H9 (cell line): Measurements from ENCODE around the gene TNIK. TPM values are rescaled to one million over a fixed set of nuclear protein-coding genes. Genes with fewer than 3 reads are reported as not detected.

Experiments used
- DNase-seq: peaks from one replicate; pipeline ENCODE4 v3.0.0-alpha.2; 2017
- H2AFZ ChIP-seq: one replicate; pipeline ENCODE4 v1.6.1; 2013; ENCODE audit warnings: mild to moderate bottlenecking, low read length, control low read depth, moderate library complexity
- H2AK5ac ChIP-seq: 2 replicates; pipeline ENCODE4 v1.6.1; 2013; ENCODE audit warnings: low read length, control low read depth, mixed read lengths; ENCODE audit not compliant: insufficient read length
- H2BK120ac ChIP-seq: one replicate; pipeline ENCODE4 v1.6.1; 2013; ENCODE audit warnings: low read depth, mild to moderate bottlenecking, low read length, control low read depth, inconsistent platforms; ENCODE audit not compliant: poor library complexity, severe bottlenecking
- H2BK12ac ChIP-seq: 2 replicates; pipeline ENCODE4 v1.6.1; 2013; ENCODE audit warnings: low read length, control low read depth, mixed read lengths, low read depth; ENCODE audit not compliant: insufficient read length
- H2BK15ac ChIP-seq: 2 replicates; pipeline ENCODE4 v1.6.1; 2013; ENCODE audit warnings: low read depth, low read length, control low read depth
- H2BK20ac ChIP-seq: one replicate; pipeline ENCODE4 v1.6.1; 2013; ENCODE audit warnings: low read depth, mild to moderate bottlenecking, low read length, control low read depth, inconsistent platforms; ENCODE audit not compliant: poor library complexity, severe bottlenecking
- H2BK5ac ChIP-seq: 2 replicates; pipeline ENCODE4 v1.6.1; 2013; ENCODE audit warnings: low read length, control low read depth, mixed read lengths; ENCODE audit not compliant: insufficient read length
- H3K14ac ChIP-seq: 2 replicates; pipeline ENCODE4 v1.6.1; 2013; ENCODE audit warnings: low read length, control low read depth; ENCODE audit not compliant: insufficient read depth
- H3K18ac ChIP-seq: 2 replicates; pipeline ENCODE4 v1.6.1; 2013; ENCODE audit warnings: low read depth, mild to moderate bottlenecking, mixed read lengths, low read length, control low read depth; ENCODE audit not compliant: insufficient read length
- H3K23ac ChIP-seq: 2 replicates; pipeline ENCODE4 v1.6.1; 2013; ENCODE audit warnings: low read length, control low read depth, mixed read lengths, low read depth; ENCODE audit not compliant: insufficient read length
- H3K23me2 ChIP-seq: 2 replicates; pipeline ENCODE4 v1.6.1; 2013; ENCODE audit warnings: low read depth, mild to moderate bottlenecking, mixed read lengths, low read length, control low read depth; ENCODE audit not compliant: insufficient read length, poor library complexity, severe bottlenecking
- H3K27ac ChIP-seq: 2 replicates; pipeline ENCODE4 v1.5.1; 2013; ENCODE audit warnings: low read length, control low read depth, mixed read lengths, low read depth; ENCODE audit not compliant: insufficient read length
- H3K27me3 ChIP-seq: 2 replicates; pipeline ENCODE4 v1.6.1; 2013; ENCODE audit warnings: low read length, control low read depth, inconsistent platforms; ENCODE audit not compliant: insufficient read depth
- H3K4ac ChIP-seq: 2 replicates; pipeline ENCODE4 v1.6.1; 2013; ENCODE audit warnings: low read depth, mild to moderate bottlenecking, control low read depth, inconsistent platforms, low read length, moderate library complexity
- H3K4me1 ChIP-seq: 2 replicates; pipeline ENCODE4 v1.6.1; 2013; ENCODE audit warnings: low read length, control low read depth, inconsistent platforms; ENCODE audit not compliant: insufficient read depth
- H3K4me2 ChIP-seq: 2 replicates; pipeline ENCODE4 v1.6.1; 2013; ENCODE audit warnings: low read length, control low read depth, mixed read lengths; ENCODE audit not compliant: insufficient read length, insufficient read depth
- H3K56ac ChIP-seq: 2 replicates; pipeline ENCODE4 v1.6.1; 2013; ENCODE audit warnings: low read depth, mild to moderate bottlenecking, mixed read lengths, low read length, control low read depth; ENCODE audit not compliant: insufficient read length
- H3K79me1 ChIP-seq: 2 replicates; pipeline ENCODE4 v1.6.1; 2013; ENCODE audit warnings: low read depth, mild to moderate bottlenecking, moderate library complexity, low read length, control low read depth, inconsistent platforms; ENCODE audit not compliant: insufficient read depth, poor library complexity, severe bottlenecking
- H3K79me2 ChIP-seq: 2 replicates; pipeline ENCODE4 v1.6.1; 2013; ENCODE audit warnings: low read length, control low read depth, inconsistent platforms; ENCODE audit not compliant: insufficient read depth
- H3K9ac ChIP-seq: 2 replicates; pipeline ENCODE4 v1.6.1; 2013; ENCODE audit warnings: low read length, control low read depth, mixed read lengths; ENCODE audit not compliant: insufficient read length; ENCODE audit errors: extremely low read depth
- H3K9me3 ChIP-seq: one replicate; pipeline ENCODE4 v1.6.1; 2013; ENCODE audit warnings: low read depth, low read length, inconsistent platforms; ENCODE audit not compliant: control insufficient read depth
- H3T11ph ChIP-seq: one replicate; pipeline ENCODE4 v1.6.1; 2013; ENCODE audit warnings: mild to moderate bottlenecking, low read length, control low read depth, inconsistent platforms
- H4K20me1 ChIP-seq: one replicate; pipeline ENCODE4 v1.6.1; 2013; ENCODE audit not compliant: control insufficient read depth, insufficient read length, insufficient read depth
- H4K5ac ChIP-seq: 2 replicates; pipeline ENCODE4 v1.6.1; 2013; ENCODE audit warnings: low read depth, mild to moderate bottlenecking, mixed read lengths, low read length, control low read depth; ENCODE audit not compliant: insufficient read length
- H4K8ac ChIP-seq: replicated peaks from 2 replicates; pipeline ENCODE4 v1.6.1; 2013; ENCODE audit warnings: low read length, control low read depth, mixed read lengths, low read depth; ENCODE audit not compliant: insufficient read length
- H4K91ac ChIP-seq: 2 replicates; pipeline ENCODE4 v1.6.1; 2013; ENCODE audit warnings: low read depth, mild to moderate bottlenecking, moderate library complexity, mixed read lengths, low read length, control low read depth; ENCODE audit not compliant: insufficient read length
- H3K27ac Mint-ChIP-seq, 3 experiments: 2 replicates in 2 of 3; 3 replicates in 1 of 3; pipeline ENCODE4 v1.8.0; 2020 to 2021; ENCODE audit warnings: mixed read lengths in 3 of 3, mild to moderate bottlenecking in 1 of 3, moderate library complexity in 1 of 3
- H3K27me3 Mint-ChIP-seq: 2 replicates; pipeline ENCODE4 v1.8.0; 2021; ENCODE audit warnings: low read depth, mild to moderate bottlenecking, moderate library complexity, mixed read lengths
- H3K36me3 Mint-ChIP-seq, 3 experiments: 2 replicates in 2 of 3; 3 replicates in 1 of 3; pipeline ENCODE4 v1.8.0; 2020 to 2021; ENCODE audit warnings: low read depth in 3 of 3, mixed read lengths in 3 of 3; ENCODE audit not compliant: insufficient read depth in 1 of 3
- H3K4me1 Mint-ChIP-seq, 2 experiments: 2 replicates each; pipeline ENCODE4 v1.8.0; 2020; ENCODE audit warnings: mixed read lengths in 2 of 2
- H3K4me3 Mint-ChIP-seq, 2 experiments: 2 replicates in 1 of 2; 3 replicates in 1 of 2; pipeline ENCODE4 v1.8.0; 2020 to 2021; ENCODE audit warnings: mild to moderate bottlenecking in 2 of 2, mixed read lengths in 2 of 2, moderate library complexity in 1 of 2
- H3K9me3 Mint-ChIP-seq, 2 experiments: 2 replicates in 1 of 2; 3 replicates in 1 of 2; pipeline ENCODE4 v1.8.0; 2020; ENCODE audit warnings: mild to moderate bottlenecking in 2 of 2, mixed read lengths in 2 of 2, moderate library complexity in 1 of 2
- CTCF ChIP-seq: fragments of 200-600 bp; sonication (generic); conservative IDR thresholded peaks from 3 replicates; pipeline ENCODE4 v1.8.0; 2021; ENCODE audit warnings: antibody characterized with exemption, mild to moderate bottlenecking
- WGBS: extraction: QIAGEN DNeasy Blood & Tissue Kit; methylation state at CpG from one replicate; pipeline ENCODE4 v1.1.7; 2013; ENCODE audit warnings: missing lambda C conversion rate, low lambda C conversion rate, mixed read lengths; ENCODE audit not compliant: insufficient read length; ENCODE audit errors: extremely low coverage; 5-methylcytosine and 5-hydroxymethylcytosine counted together
- total RNA-seq: library from RNA; stranded (reverse); gene quantifications from 2 replicates; pipeline ENCODE4 v1.2.1, GENCODE V29; 2021

Gene TNIK
- total RNA-seq, 1 experiment from 2014 or later: 15.9 TPM

- Histone ChIP-seq H2AK5ac (peak overlapping the region; percentile 75), H3K23me2 (no peaks in the 10 kb centered on the region), H2BK5ac (no peak overlapping the region), H3K23ac (no peak overlapping the region), H2BK120ac (no peak overlapping the region), H3K4me2 (no peak overlapping the region), H2BK15ac (no peak overlapping the region), H3K27me3 (no peaks in the 10 kb centered on the region), H3K79me1 (no peaks in the 10 kb centered on the region), H3K18ac (no peak overlapping the region), H4K8ac (no peak overlapping the region), H4K91ac (no peak overlapping the region), H4K20me1 (no peaks in the 10 kb centered on the region), H2BK12ac (peak overlapping the region; percentile 82), H3K14ac (no peak overlapping the region; the same call in 1 of the 2 replicates), H2AFZ (no peak overlapping the region), H4K5ac (no peak overlapping the region), H3K56ac (no peak overlapping the region), H3T11ph (no peak overlapping the region), H3K27ac (no peak overlapping the region), H3K9ac (no peak overlapping the region), H3K4me1 (peaks cover 7% of the 10 kb centered on the region), H3K9me3 (no peaks in the 10 kb centered on the region), H3K79me2 (peaks cover 9% of the 10 kb centered on the region; the same call in 1 of the 2 replicates), H2BK20ac (no peak overlapping the region), H3K4ac (no peak overlapping the region)
- Mint-ChIP-seq H3K9me3 (peaks cover 2% of the 10 kb centered on the region in 2 experiments; a peak in 1 of 5 replicates), H3K27ac (peak overlapping the region in 2 of 3 experiments; percentile 7 to 34; a peak in 1 of 7 replicates), H3K36me3 (peaks cover 0 to 2% (median 2%) of the 10 kb centered on the region in 3 experiments; a peak in 5 of 7 replicates), H3K4me3 (no peak overlapping the region), H3K4me1 (peaks cover 19 to 40% of the 10 kb centered on the region in 2 experiments), H3K27me3 (no peaks in the 10 kb centered on the region)
- TF ChIP-seq CTCF: no peak
- WGBS: no CpG with 5 or more reads among the region's 3 CpGs
- DNase-seq: no peak
These were observed 63.1 kb downstream of the TNIK start for GRCh38 chr3:171397089-171397488.
